DMS53 treated with DMSO at 0.1 percent for 48 hours (cell line): ENCODE results near the gene MRPS35.

Experiments
- DNase-seq: peaks from one replicate; lab custom pipeline; 2025; ENCODE audit not compliant: unreplicated experiment; lab: John Stamatoyannopoulos, UW

Gene MRPS35

GRCh38 chr12:27710592-27711316, at the start of gene MRPS35:
MRPS35 (plus strand) TSS chr12:27710832; CDS start chr12:27710844, 12 bp downstream.
- DNase-seq: peak; percentile 95

- no peak for DNase-seq
These were observed 44.9 kb upstream of the MRPS35 start for GRCh38 chr12:27665704-27666103.

- no peak for DNase-seq
These were observed 44.1 kb upstream of the MRPS35 start for GRCh38 chr12:27666510-27666909.

GRCh38 chr12:27667540-27667939, 43.1 kb upstream of the MRPS35 start:
- no peak for DNase-seq

GRCh38 chr12:27672051-27672450, 38.6 kb upstream of the MRPS35 start:
- DNase-seq: no peak

GRCh38 chr12:27672643-27673042, 38.0 kb upstream of the MRPS35 start:
- DNase-seq: no peak

- DNase-seq: no peak
These were observed 37.4 kb upstream of the MRPS35 start for GRCh38 chr12:27673101-27673718.

- no peak for DNase-seq
These were observed 35.6 kb upstream of the MRPS35 start for GRCh38 chr12:27674989-27675388.

GRCh38 chr12:27680619-27681018, 30.0 kb upstream of the MRPS35 start:
- no peak for DNase-seq

- no peak for DNase-seq
These were observed 28.1 kb upstream of the MRPS35 start for GRCh38 chr12:27682534-27682933.

- DNase-seq: no peak
These were observed 25.4 kb upstream of the MRPS35 start for GRCh38 chr12:27685274-27685673.

- no peak for DNase-seq
These were observed 24.5 kb upstream of the MRPS35 start for GRCh38 chr12:27686147-27686546.

- no peak for DNase-seq
These were observed 22.0 kb upstream of the MRPS35 start for GRCh38 chr12:27688671-27689070.

- no peak for DNase-seq
These were observed 21.0 kb upstream of the MRPS35 start for GRCh38 chr12:27689558-27690180.

- no peak for DNase-seq
These were observed 17.2 kb upstream of the MRPS35 start for GRCh38 chr12:27693403-27693802.

GRCh38 chr12:27695556-27696292, 14.9 kb upstream of the MRPS35 start:
- DNase-seq: no peak

- peak; percentile 35 for DNase-seq
These were observed 14.4 kb upstream of the MRPS35 start, which contains the start of gene REP15 for GRCh38 chr12:27696293-27696652. REP15 (plus strand) TSS chr12:27696447; CDS start chr12:27696563, 116 bp downstream.

- DNase-seq: no peak
These were observed 13.6 kb upstream of the MRPS35 start for GRCh38 chr12:27696864-27697564.

GRCh38 chr12:27703720-27704452, 6.7 kb upstream of the MRPS35 start:
- DNase-seq: peak; percentile 91

- DNase-seq: no peak
These were observed 5.4 kb upstream of the MRPS35 start for GRCh38 chr12:27705263-27705662.
